Colonic mucosa (tissue), 4 donors: Measurements from ENCODE around the gene CAPRIN1. TPM values are rescaled to one million over a fixed set of nuclear protein-coding genes. Genes with fewer than 3 reads are reported as not detected.

Experiments
- DNase-seq: peaks from one replicate; pipeline ENCODE4 v3.0.0-alpha.2; 2020
- H3K27ac ChIP-seq: fragments of 200-600 bp; one replicate; pipeline ENCODE4 v1.8.0; 2021
- H3K27me3 ChIP-seq: fragments of 200-600 bp; one replicate; pipeline ENCODE4 v1.8.0; 2021
- H3K36me3 ChIP-seq: fragments of 200-600 bp; one replicate; pipeline ENCODE4 v1.8.0; 2021
- H3K4me1 ChIP-seq: fragments of 200-600 bp; one replicate; pipeline ENCODE4 v1.8.0; 2021; ENCODE audit warnings: mild to moderate bottlenecking
- H3K4me3 ChIP-seq: fragments of 200-600 bp; one replicate; pipeline ENCODE4 v1.8.0; 2021
- H3K9ac ChIP-seq, 2 donors: one replicate each; pipeline ENCODE4 v1.7.0; 2013; ENCODE audit warnings: control low read depth in 2 of 2, low read depth in 2 of 2, low read length in 2 of 2
- H3K9me3 ChIP-seq: fragments of 200-600 bp; one replicate; pipeline ENCODE4 v1.8.0; 2021
- intact Hi-C: fragments of 100-400 bp; cut with DNase I; formaldehyde crosslinking; loops from one replicate; pipeline ENCODE4 v1.14.1; 2022
- total RNA-seq, 2 donors: library from RNA; stranded (reverse); fragmentation: NEBNext Ultra II Directional in 1 of 2; extraction: Animal tissue kit (Norgen Biotek cat#: 25700) in 1 of 2; gene quantifications; one replicate each; pipeline ENCODE4 v1.2.1, GENCODE V29; 2021
- TF ChIP-seq, protein P1 (sequence below): fragments of 200-600 bp; IDR thresholded peaks from one replicate; pipeline ENCODE4 v1.8.0; 2022; ENCODE audit warnings: antibody characterized with exemption, mild to moderate bottlenecking
- donor health status: healthy.
- donor health status: DM: no; HTN: no; CAD: no.
- donor health status: DM: no; HTN: no; CAD: no.

CAPRIN1 gene
- total RNA-seq, 2 donors from 2014 or later: 182 to 274 TPM

DNA sequence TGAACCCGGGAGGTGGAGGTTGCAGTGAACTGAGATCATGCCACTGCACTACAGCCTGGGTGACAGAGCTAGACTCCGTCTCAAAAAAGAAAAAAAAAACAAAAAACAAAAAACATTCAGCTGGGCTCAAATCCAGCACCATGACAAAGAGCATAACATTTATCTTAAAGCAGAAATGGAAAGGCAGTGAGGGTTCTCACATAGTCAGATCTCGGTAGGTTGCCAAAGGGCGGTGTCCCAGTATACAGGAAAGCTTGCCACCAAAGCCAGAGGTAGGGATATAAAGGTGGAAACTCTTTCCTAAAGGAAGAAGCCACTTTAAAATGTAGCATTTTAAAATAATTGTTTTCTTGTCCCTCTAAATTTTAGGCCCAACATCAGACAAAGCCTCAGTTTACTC is 22.4 kb upstream of the CAPRIN1 start:
- Histone ChIP-seq H3K27ac (peak overlapping the region; percentile 85), H3K36me3 (no peaks in the 10 kb centered on the region), H3K27me3 (no peaks in the 10 kb centered on the region), H3K4me3 (no peak overlapping the region), H3K4me1 (no peaks in the 10 kb centered on the region), H3K9ac (peak overlapping the region in 1 of 2 donors; percentile 46), H3K9me3 (no peaks in the 10 kb centered on the region)
- TF ChIP-seq, protein P1, sequence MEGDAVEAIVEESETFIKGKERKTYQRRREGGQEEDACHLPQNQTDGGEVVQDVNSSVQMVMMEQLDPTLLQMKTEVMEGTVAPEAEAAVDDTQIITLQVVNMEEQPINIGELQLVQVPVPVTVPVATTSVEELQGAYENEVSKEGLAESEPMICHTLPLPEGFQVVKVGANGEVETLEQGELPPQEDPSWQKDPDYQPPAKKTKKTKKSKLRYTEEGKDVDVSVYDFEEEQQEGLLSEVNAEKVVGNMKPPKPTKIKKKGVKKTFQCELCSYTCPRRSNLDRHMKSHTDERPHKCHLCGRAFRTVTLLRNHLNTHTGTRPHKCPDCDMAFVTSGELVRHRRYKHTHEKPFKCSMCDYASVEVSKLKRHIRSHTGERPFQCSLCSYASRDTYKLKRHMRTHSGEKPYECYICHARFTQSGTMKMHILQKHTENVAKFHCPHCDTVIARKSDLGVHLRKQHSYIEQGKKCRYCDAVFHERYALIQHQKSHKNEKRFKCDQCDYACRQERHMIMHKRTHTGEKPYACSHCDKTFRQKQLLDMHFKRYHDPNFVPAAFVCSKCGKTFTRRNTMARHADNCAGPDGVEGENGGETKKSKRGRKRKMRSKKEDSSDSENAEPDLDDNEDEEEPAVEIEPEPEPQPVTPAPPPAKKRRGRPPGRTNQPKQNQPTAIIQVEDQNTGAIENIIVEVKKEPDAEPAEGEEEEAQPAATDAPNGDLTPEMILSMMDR: no peak
- intact Hi-C loops: no loop called here
- peak; percentile 83 for DNase-seq

DNA sequence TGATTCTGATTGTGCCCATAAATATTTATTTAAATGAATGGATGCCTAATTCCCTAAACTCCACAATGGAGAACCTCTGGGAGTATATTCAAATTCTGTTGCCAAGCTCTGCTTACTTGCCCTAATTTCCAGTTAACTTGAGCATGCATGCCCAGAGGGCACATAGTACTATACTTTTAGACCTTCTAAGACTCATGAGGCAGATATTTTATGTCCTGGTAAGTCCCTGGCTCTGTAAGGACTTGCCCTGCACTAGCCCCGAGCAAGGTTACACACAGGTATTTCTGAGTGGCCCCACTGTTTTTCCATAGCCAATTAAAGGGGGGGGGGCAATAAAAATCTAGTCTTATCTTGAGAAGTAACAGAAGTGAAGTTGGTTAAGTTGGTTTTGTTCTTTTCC is 21.1 kb upstream of the CAPRIN1 start:
- no peak overlapping the region for H3K9ac ChIP-seq
- DNase-seq: no peak
- intact Hi-C loops: no loop called here
- H3K9me3 ChIP-seq: no peaks in the 10 kb centered on the region
- TF ChIP-seq, protein P1: no peak
- H3K4me1 ChIP-seq: no peaks in the 10 kb centered on the region
- no peak overlapping the region for H3K4me3 ChIP-seq
- no peaks in the 10 kb centered on the region for H3K36me3 ChIP-seq
- H3K27ac ChIP-seq: no peak overlapping the region
- no peaks in the 10 kb centered on the region for H3K27me3 ChIP-seq

DNA sequence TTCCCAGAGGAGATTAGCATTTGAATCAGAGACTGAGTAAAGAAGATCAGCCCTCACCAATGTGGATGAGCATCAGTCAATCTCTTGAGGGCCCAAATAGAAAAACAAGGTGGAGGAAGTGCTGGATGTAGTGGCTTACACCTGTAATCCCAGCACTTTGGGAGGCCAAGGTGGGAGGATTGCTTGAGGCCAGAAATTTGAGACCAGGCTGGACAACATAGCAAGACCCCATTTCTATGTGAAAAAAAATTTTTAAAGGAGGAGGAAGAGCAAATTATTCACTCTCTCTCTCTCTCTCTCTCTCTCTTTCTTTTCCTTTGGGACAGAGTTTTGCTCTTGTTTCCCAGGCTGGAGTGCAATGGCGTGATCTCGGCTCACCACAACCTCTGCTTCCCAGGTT is 18.1 kb upstream of the CAPRIN1 start:
- no peaks in the 10 kb centered on the region for H3K36me3 ChIP-seq
- no peaks in the 10 kb centered on the region for H3K4me1 ChIP-seq
- intact Hi-C loops: no loop called here
- H3K9ac ChIP-seq: no peak overlapping the region
- TF ChIP-seq, protein P1: no peak
- no peak overlapping the region for H3K27ac ChIP-seq
- H3K4me3 ChIP-seq: no peak overlapping the region
- no peak for DNase-seq
- no peaks in the 10 kb centered on the region for H3K27me3 ChIP-seq
- H3K9me3 ChIP-seq: no peaks in the 10 kb centered on the region

DNA sequence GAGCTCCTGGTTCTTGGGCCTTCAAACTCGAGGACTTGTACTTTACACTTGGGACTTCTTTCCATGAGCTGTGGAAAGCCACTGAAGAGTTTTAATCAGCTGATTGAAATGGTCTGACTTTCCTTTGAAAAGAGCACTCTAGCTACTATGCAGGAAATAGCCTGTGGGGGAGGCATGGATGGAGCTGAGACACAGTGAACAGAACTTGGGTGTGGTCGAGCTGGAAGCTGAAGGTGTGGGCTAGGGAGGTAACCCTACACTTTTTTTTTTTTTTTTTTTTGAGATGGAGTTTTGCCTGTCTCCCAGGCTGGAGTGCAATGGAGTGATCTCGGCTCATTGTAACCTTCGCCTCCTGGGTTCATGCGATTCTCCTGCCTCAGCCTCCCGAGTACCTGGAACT is 17.5 kb upstream of the CAPRIN1 start:
- TF ChIP-seq, protein P1: no peak
- Histone ChIP-seq H3K27ac (no peak overlapping the region), H3K36me3 (no peaks in the 10 kb centered on the region), H3K9me3 (no peaks in the 10 kb centered on the region), H3K9ac (no peak overlapping the region), H3K4me1 (no peaks in the 10 kb centered on the region), H3K27me3 (no peaks in the 10 kb centered on the region), H3K4me3 (no peak overlapping the region)
- DNase-seq: no peak
- intact Hi-C loops: no loop called here

DNA sequence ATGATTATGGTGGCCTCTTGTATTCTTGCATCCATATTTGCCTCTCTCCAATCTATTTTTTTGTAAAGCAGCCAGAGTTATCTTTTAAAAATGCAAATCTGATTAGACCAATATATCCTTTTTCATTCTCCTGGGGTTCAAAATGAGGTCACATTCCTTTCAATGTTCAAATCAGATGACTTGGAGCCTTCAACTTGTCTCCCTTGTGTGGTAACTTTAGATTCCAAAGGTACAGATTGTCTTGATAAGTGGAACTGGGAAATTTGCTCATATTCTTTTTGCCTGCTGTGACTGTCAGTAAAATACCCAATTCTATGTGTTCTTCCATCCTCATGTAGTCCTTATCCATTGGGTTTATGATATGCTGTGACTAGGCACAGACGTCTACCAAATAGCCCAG is 15.1 kb upstream of the CAPRIN1 start:
- Histone ChIP-seq H3K36me3 (no peaks in the 10 kb centered on the region), H3K27me3 (no peaks in the 10 kb centered on the region), H3K4me3 (no peak overlapping the region), H3K27ac (no peak overlapping the region), H3K9ac (no peak overlapping the region), H3K9me3 (no peaks in the 10 kb centered on the region), H3K4me1 (no peaks in the 10 kb centered on the region)
- TF ChIP-seq, protein P1: no peak
- intact Hi-C loops: no loop called here
- no peak for DNase-seq

DNA sequence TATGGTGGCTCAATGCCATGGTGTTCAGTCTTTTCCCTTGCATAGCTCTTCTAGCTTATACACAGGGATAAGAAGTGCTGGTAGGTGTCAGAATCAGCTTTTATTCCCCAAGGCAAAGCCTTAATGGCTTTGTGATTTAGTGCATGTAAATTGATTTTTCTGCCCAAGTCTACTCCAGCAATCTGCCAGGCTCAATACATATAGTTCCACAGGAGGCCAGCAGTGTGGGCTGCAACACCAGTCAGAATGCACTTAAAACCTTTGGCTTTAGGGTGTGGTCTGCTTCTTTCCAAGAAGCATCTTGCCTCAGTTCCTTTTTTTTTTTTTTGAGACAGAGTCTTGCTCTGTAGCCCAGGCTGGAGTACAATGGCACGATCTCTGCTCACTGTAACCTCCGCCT is 14.5 kb upstream of the CAPRIN1 start:
- H3K4me3 ChIP-seq: no peak overlapping the region
- TF ChIP-seq, protein P1: no peak

More for the DNA sequence above, 14.5 kb upstream of the CAPRIN1 start:
- DNase-seq: no peak
- Histone ChIP-seq H3K36me3 (no peaks in the 10 kb centered on the region), H3K4me1 (no peaks in the 10 kb centered on the region), H3K9ac (no peak overlapping the region), H3K27me3 (no peaks in the 10 kb centered on the region), H3K27ac (no peak overlapping the region), H3K9me3 (no peaks in the 10 kb centered on the region)
- intact Hi-C loops: no loop called here
